Ovary (tissue), 3 donors: ENCODE data around the gene SH3RF1.

Experiments
- EP300 ChIP-seq: sonication (generic); formaldehyde crosslinking; IDR thresholded peaks from one replicate; pipeline ENCODE4 v1.6.1; 2017; ENCODE audit warnings: antibody characterized with exemption
- POLR2A ChIP-seq: fragments of 450-650 bp; IDR thresholded peaks from one replicate; pipeline ENCODE4 v1.6.1; 2017; ENCODE audit warnings: antibody characterized with exemption, mild to moderate bottlenecking, moderate library complexity
- TF ChIP-seq, protein P1 (sequence below), 3 donors: fragments of 450-650 bp in 2 of 3; fragments of 200-600 bp in 1 of 3; IDR thresholded peaks; one replicate each; pipeline versions ENCODE4 v1.5.1 to v1.8.0; 2016 to 2022; ENCODE audit warnings: antibody characterized with exemption in 3 of 3, mild to moderate bottlenecking in 1 of 3
- donor health status: DM: no; HTN: no; CAD: no.

DNA sequence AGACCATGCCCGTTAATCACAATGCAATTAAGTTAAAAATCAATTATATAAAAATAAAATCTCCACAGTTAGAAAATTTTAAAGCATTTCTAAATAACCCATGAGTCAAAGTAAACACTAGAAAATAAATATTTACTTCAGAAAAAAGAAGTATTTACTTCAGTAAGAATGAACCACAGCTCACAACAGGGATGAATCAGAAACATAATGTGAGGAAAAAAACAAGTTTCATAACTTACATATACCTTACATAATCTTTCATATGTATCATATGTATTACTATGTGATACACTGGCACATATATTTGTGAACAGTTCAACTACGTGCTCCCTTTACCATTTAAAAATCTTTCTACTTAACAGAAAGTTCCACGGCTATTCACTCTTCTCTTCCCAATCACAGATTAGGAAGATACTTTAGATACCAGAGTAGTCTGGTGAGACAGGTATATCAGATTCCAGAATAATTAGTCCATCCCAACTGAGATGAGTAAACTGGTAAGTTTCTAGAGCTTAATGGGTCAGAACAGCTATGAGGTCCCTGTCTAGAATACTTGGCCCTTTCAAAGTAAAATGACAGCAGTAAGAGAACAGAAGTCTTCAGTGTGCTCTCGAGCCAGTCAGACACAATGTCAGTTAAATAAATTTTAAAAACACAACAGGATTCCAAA, 70.3 kb downstream of the SH3RF1 start:
- TF ChIP-seq, protein P1, sequence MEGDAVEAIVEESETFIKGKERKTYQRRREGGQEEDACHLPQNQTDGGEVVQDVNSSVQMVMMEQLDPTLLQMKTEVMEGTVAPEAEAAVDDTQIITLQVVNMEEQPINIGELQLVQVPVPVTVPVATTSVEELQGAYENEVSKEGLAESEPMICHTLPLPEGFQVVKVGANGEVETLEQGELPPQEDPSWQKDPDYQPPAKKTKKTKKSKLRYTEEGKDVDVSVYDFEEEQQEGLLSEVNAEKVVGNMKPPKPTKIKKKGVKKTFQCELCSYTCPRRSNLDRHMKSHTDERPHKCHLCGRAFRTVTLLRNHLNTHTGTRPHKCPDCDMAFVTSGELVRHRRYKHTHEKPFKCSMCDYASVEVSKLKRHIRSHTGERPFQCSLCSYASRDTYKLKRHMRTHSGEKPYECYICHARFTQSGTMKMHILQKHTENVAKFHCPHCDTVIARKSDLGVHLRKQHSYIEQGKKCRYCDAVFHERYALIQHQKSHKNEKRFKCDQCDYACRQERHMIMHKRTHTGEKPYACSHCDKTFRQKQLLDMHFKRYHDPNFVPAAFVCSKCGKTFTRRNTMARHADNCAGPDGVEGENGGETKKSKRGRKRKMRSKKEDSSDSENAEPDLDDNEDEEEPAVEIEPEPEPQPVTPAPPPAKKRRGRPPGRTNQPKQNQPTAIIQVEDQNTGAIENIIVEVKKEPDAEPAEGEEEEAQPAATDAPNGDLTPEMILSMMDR (IDR thresholded peaks at IDR 0.05): no peak
- no peak for TF ChIP-seq POLR2A
- TF ChIP-seq EP300: no peak
